Inferior parietal cortex (tissue), 1 donor: Measurements from ENCODE around the gene ACOT2.

Source experiments
- DNase-seq: peaks from one replicate; pipeline ENCODE4 v3.0.0-alpha.2; 2016; ENCODE audit errors: extremely low spot score

Gene ACOT2

DNA sequence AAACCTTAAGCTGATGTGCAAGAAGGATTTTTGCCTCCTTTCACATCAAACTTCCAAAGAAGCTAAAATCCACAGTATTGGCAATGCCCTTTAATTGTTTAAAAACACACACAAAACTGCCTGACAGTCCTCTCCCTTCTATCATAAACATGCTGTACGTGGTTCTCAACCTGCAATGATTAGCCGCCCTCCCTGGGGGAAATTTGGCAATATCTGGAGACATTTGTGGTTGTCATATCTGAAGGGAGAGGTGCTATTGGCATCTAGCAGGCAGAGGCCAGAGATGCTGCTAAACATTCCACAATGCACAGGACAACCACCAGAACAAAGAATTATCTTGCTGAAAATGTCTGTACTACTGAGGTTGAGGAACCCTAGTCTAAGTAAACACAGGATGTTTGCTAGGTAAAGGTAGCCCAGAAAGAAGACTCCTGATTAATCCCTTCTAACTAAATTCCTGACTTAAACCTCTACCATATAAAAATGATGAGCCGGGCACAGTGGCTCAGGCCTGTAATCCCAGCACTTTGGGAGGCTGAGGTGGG, 44.5 kb downstream of the ACOT2 start:
- DNase-seq = no peak

DNA sequence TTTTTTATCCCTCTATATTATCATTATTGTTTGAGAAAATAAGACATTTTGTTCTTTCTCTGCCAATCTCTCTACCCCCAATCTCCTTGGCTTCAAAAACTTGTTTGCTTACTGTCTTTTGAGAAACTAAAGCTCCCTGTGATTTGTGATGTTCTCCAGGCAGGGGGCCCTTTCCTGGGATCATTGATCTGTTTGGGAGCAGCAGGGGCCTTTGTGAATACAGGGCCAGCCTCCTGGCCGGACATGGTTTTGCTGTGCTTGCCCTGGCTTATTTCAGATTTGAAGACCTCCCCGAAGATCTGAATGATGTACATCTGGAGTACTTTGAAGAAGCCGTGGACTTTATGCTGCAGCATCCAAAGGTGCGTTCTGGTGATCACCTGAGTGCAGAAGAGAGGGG, 47.8 kb downstream of the ACOT2 start:
- no peak for DNase-seq

DNA sequence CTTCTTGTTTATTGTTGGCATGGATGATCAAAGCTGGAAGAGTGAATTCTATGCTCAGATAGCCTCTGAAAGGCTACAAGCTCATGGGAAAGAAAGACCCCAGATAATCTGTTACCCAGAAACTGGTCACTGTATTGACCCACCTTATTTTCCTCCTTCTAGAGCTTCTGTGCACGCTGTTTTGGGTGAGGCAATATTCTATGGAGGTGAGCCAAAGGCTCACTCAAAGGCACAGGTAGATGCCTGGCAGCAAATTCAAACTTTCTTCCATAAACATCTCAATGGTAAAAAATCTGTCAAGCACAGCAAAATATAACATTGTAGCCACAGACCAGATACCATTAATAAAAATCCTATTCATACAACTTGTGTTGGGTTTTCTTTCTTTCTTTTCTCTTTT, 50.5 kb downstream of the ACOT2 start:
- no peak for DNase-seq

DNA sequence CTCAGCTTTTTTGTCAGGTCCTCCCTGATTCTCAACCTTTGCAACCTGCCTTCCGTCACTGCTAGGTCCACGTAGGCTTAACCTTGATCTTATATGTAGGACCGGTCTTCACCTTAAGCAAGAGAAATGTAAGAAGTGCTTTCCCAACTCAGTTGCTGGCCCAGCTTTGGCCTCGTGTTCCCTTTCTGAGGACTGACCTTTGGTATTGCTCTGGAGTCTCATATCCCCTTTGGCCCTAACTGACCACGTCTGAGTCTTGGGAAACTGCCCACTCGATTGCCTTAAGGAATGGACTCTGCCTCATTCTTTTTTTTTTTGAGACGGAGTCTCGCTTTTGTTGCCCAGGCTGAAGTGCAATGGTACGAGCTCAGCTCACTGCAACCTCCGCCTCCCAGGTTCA, 51.3 kb downstream of the ACOT2 start:
- no peak for DNase-seq

DNA sequence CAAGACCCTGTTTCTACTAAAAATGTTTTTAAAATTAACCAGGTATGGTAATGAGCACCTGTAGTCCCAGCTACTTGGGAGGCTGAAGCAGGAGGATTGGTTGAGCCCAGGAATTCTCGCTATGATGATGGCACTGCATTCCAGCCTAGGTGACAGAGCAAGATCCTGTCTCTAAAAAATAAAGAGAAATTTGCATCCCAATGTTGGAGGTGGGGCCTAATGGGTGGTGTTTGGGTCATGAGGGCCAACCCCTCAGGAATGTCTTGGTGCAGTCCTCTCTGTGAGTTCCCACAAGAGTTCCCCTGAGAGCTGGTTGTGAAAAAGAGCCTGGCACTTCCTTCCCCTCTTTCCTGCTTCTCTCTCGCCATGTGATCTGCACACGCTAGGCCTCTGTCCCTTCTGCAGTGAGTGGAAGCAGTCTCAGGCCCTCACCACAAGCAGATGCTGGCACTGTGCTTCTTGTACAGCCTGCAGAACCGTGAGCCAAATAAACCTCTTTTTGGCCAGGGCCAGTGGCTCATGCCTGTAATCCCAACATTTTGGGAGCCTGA, 54.6 kb downstream of the ACOT2 start:
- DNase-seq = no peak
